Astrocyte (in vitro differentiated cells and primary cell): Measurements from ENCODE around the gene SURF4.

ENCODE experiments used
- CTCF ChIP-seq: IDR thresholded peaks from 2 replicates; pipeline ENCODE4 v1.5.1; 2011; ENCODE audit warnings: low read depth, mild to moderate bottlenecking, inconsistent platforms, low read length, moderate library complexity; ENCODE audit not compliant: insufficient read depth
- EZH2 ChIP-seq: IDR thresholded peaks from 2 replicates; pipeline ENCODE4 v1.6.1; 2012; ENCODE audit warnings: mild to moderate bottlenecking, low read length, inconsistent platforms; ENCODE audit not compliant: insufficient read depth

GRCh38 chr9:133423216-133423615 lies 47.4 kb upstream of the SURF4 start:
- TF ChIP-seq EZH2 (no peak), CTCF (no peak)
